Measurements from ENCODE around the gene GABBR2.
"Not testable (repeated sequence)": the region's sequence is repeated elsewhere in the genome, so short reads cannot be mapped to it uniquely, and the experiment has no call there.

Gene GABBR2

GRCh38 chr9:98311541-98311940 lies 397.2 kb downstream of the GABBR2 start:
- no peak for DNase-seq

GRCh38 chr9:98310752-98311392 lies 397.9 kb downstream of the GABBR2 start:
- DNase-seq: no peak

GRCh38 chr9:98306384-98307145 lies 402.2 kb downstream of the GABBR2 start:
- DNase-seq: no peak

- DNase-seq: no peak
Measured at GRCh38 chr9:98304381-98304780, 404.4 kb downstream of the GABBR2 start.

- no peak for DNase-seq
Measured at GRCh38 chr9:98303633-98304125, 405.1 kb downstream of the GABBR2 start.

- DNase-seq: no peak
Measured at GRCh38 chr9:98302938-98303632, 405.6 kb downstream of the GABBR2 start.

GRCh38 chr9:98302150-98302549 lies 406.6 kb downstream of the GABBR2 start:
- DNase-seq: no peak

- DNase-seq: no peak
Measured at GRCh38 chr9:98300611-98301010, 408.1 kb downstream of the GABBR2 start.

- no peak for DNase-seq
Measured at GRCh38 chr9:98298476-98298875, 410.3 kb downstream of the GABBR2 start.

GRCh38 chr9:98295824-98296223 lies 412.9 kb downstream of the GABBR2 start:
- DNase-seq: no peak

GRCh38 chr9:98291820-98292219 lies 416.9 kb downstream of the GABBR2 start:
- no peak for DNase-seq

GRCh38 chr9:98290411-98290810 lies 418.3 kb downstream of the GABBR2 start:
- DNase-seq: no peak

GRCh38 chr9:98289614-98290201 lies 419.0 kb downstream of the GABBR2 start:
- DNase-seq: no peak

- no peak for DNase-seq
Measured at GRCh38 chr9:98288881-98289280, 419.9 kb downstream of the GABBR2 start.

GRCh38 chr9:98287384-98287783 lies 421.4 kb downstream of the GABBR2 start:
- no peak for DNase-seq

- no peak for DNase-seq
Measured at GRCh38 chr9:98285446-98285845, 423.3 kb downstream of the GABBR2 start.

GRCh38 chr9:98284754-98285153 lies 424.0 kb downstream of the GABBR2 start:
- DNase-seq: no peak

- DNase-seq: not testable (repeated sequence)
Measured at GRCh38 chr9:98283143-98283542, 425.6 kb downstream of the GABBR2 start.

- no peak for DNase-seq
Measured at GRCh38 chr9:98281281-98281680, 427.5 kb downstream of the GABBR2 start.

- DNase-seq: no peak
Measured at GRCh38 chr9:98280574-98280973, 428.2 kb downstream of the GABBR2 start.

- DNase-seq: no peak
Measured at GRCh38 chr9:98280162-98280561, 428.6 kb downstream of the GABBR2 start.

- no peak for DNase-seq
Measured at GRCh38 chr9:98276907-98277469, 431.7 kb downstream of the GABBR2 start.

- DNase-seq: no peak
Measured at GRCh38 chr9:98275159-98275558, 433.6 kb downstream of the GABBR2 start.
